Thyroid gland (tissue), 4 donors: ENCODE measurements around the gene CYP4F12. TPM values are rescaled to one million over a fixed set of nuclear protein-coding genes. Genes with fewer than 3 reads are reported as not detected.

Experiments used
- DNase-seq, 2 donors: peaks; one replicate each; pipeline ENCODE4 v3.0.0-alpha.2; 2019
- H3K27ac ChIP-seq, 3 donors: fragments of 200-600 bp; sonication (generic); 1 replicate in 2 of 3; 2 replicates in 1 of 3; pipeline ENCODE4 v1.5.1; 2016 to 2019; ENCODE audit warnings: mild to moderate bottlenecking in 1 of 3, moderate library complexity in 1 of 3
- H3K27me3 ChIP-seq: fragments of 200-600 bp; sonication (generic); one replicate; pipeline ENCODE4 v1.5.1; 2019
- H3K36me3 ChIP-seq, 2 donors: fragments of 200-600 bp; sonication (generic); one replicate each; pipeline ENCODE4 v1.5.1; 2016 to 2019
- H3K4me1 ChIP-seq, 2 donors: fragments of 200-600 bp; sonication (generic); one replicate each; pipeline ENCODE4 v1.5.1; 2017 to 2019
- H3K4me3 ChIP-seq, 3 donors: fragments of 200-600 bp; sonication (generic); replicated peaks in 1 of 3; 1 replicate in 2 of 3; 2 replicates in 1 of 3; pipeline ENCODE4 v1.5.1; 2016; ENCODE audit warnings: mild to moderate bottlenecking in 1 of 3
- H3K9me3 ChIP-seq: fragments of 200-600 bp; sonication (generic); one replicate; pipeline ENCODE4 v1.5.1; 2017
- POLR2A ChIP-seq, 2 donors: fragments of 450-650 bp; IDR thresholded peaks; one replicate each; pipeline ENCODE4 v1.6.1; 2017; ENCODE audit warnings: antibody characterized with exemption in 2 of 2, mild to moderate bottlenecking in 2 of 2, moderate library complexity in 1 of 2
- WGBS, 2 donors: methylation state at CpG; one replicate each; pipeline ENCODE4 v1.1.5; 2017; 5-methylcytosine and 5-hydroxymethylcytosine counted together
- intact Hi-C: fragments of 100-400 bp; cut with DNase I; formaldehyde crosslinking; loops from one replicate; pipeline ENCODE4 v1.15.1; 2023
- total RNA-seq, 4 donors: library from RNA; depleted of rRNA; stranded (reverse); fragments of >200 nt; gene quantifications; one replicate each; pipeline ENCODE4 v1.2.3, GENCODE V29; 2016
- TF ChIP-seq, protein P1 (sequence below), 6 experiments: fragments of 200-600 bp in 3 of 6; fragments of 450-650 bp in 3 of 6; sonication (generic) in 3 of 6; IDR thresholded peaks; one replicate each; pipeline ENCODE4 v1.5.1; 2016 to 2019; ENCODE audit warnings: antibody characterized with exemption in 6 of 6, mild to moderate bottlenecking in 2 of 6, inconsistent platforms in 1 of 6, moderate library complexity in 1 of 6

The CYP4F12 gene
- total RNA-seq, 4 donors from 2014 or later = 1.9 to 4.6 (median 3.2) TPM

DNA sequence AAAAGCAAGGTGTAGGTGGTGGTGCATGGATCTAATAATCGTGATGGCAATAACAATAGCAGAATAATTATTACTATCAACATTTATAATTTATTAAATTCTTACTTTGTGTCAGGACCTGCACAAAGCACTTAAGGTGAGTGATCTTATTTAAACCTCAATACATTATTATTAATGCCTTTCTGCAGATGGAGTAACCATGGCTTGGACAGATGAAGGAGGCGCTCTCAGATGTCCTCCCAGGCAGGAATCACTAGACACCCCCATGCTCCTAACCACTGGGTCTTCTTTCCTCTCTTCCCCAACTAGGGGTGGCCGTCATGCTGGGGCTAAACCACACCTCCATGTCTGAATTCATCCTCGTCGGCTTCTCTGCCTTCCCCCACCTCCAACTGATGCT is 54.8 kb downstream of the CYP4F12 start, which contains the start of gene OR10H2:
Gene OR10H2 (plus strand): TSS at position 301 of the 400 bp plus-strand sequence. CDS start 20 bp downstream, at position 321.
- intact Hi-C loops = no loop called here
- H3K36me3 ChIP-seq = no peaks in the 10 kb centered on the region
- no peak for DNase-seq
- no peaks in the 10 kb centered on the region for H3K27me3 ChIP-seq
- H3K27ac ChIP-seq = no peak within 1 kb of the TSS
- no peaks in the 10 kb centered on the region for H3K4me1 ChIP-seq
- H3K4me3 ChIP-seq = no peak within 1 kb of the TSS
- TF ChIP-seq, protein P1, sequence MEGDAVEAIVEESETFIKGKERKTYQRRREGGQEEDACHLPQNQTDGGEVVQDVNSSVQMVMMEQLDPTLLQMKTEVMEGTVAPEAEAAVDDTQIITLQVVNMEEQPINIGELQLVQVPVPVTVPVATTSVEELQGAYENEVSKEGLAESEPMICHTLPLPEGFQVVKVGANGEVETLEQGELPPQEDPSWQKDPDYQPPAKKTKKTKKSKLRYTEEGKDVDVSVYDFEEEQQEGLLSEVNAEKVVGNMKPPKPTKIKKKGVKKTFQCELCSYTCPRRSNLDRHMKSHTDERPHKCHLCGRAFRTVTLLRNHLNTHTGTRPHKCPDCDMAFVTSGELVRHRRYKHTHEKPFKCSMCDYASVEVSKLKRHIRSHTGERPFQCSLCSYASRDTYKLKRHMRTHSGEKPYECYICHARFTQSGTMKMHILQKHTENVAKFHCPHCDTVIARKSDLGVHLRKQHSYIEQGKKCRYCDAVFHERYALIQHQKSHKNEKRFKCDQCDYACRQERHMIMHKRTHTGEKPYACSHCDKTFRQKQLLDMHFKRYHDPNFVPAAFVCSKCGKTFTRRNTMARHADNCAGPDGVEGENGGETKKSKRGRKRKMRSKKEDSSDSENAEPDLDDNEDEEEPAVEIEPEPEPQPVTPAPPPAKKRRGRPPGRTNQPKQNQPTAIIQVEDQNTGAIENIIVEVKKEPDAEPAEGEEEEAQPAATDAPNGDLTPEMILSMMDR (IDR thresholded peaks at IDR 0.05) = no peak
- no peak for TF ChIP-seq POLR2A (IDR thresholded peaks at IDR 0.05)
- WGBS, 2 donors = 72 to 74% methylated on average over 5 of the region's 5 CpGs
- no peaks in the 10 kb centered on the region for H3K9me3 ChIP-seq

DNA sequence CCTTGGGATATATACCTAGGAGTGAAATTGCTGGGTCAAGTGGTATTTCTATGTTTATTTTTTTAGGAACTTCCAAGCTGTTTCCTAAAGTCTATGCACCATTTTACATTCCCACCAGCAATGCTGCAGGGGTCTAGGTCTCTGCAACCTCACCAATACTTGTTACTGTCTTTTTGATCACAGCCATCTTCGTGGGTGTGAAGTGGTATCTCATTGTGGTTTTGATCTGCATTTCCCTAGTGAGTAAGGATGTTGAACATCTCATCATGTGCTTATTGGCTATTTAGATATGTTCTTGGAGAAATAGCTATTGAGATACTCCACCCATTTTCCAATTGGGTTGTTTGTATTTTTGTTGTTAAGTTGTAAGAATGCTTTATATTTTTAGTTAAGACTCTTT is 57.7 kb downstream of the CYP4F12 start:
- no peak overlapping the region for H3K4me3 ChIP-seq
- H3K36me3 ChIP-seq = no peaks in the 10 kb centered on the region
- no peaks in the 10 kb centered on the region for H3K9me3 ChIP-seq
- intact Hi-C loops = no loop called here
- no peak for TF ChIP-seq POLR2A (IDR thresholded peaks at IDR 0.05)
- TF ChIP-seq, protein P1 (IDR thresholded peaks at IDR 0.05) = no peak
- whole genome bisulfite sequencing, 2 donors = 38 to 41% methylated on average over 1 of the region's 1 CpG
- H3K27ac ChIP-seq = no peak overlapping the region
- DNase-seq = no peak
- H3K27me3 ChIP-seq = no peaks in the 10 kb centered on the region
- H3K4me1 ChIP-seq = no peaks in the 10 kb centered on the region

DNA sequence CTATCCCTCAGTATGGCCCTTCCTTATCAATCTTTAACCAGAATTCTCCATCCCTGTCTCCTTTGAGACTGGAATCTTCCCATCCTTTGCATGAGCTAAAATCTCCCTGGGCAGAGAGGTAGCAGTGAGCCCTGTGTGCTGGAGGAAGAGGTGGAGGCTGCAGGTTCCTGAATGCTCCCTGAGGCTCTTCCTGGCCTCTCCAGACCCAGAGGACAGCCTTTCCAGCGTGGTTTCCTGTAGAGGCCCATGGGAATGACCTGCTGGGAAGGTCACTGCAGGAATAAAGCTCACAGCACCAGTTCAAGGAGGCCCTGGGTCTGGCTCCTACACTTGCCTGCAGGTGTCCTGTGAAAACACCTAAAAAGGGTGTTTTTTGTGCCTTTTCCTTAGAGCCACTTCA is 59.5 kb downstream of the CYP4F12 start:
- WGBS, 2 donors = 13% methylated on average over 1 of the region's 1 CpG; no CpG with 5 or more reads in 1 of the 2 donors
- no peak for DNase-seq
- TF ChIP-seq, protein P1 (IDR thresholded peaks at IDR 0.05) = no peak
- no peak for TF ChIP-seq POLR2A (IDR thresholded peaks at IDR 0.05)
- H3K27ac ChIP-seq = no peak overlapping the region
- no peaks in the 10 kb centered on the region for H3K36me3 ChIP-seq
- no peaks in the 10 kb centered on the region for H3K4me1 ChIP-seq
- no peak overlapping the region for H3K4me3 ChIP-seq
- intact Hi-C loops = no loop called here
- no peaks in the 10 kb centered on the region for H3K27me3 ChIP-seq
- H3K9me3 ChIP-seq = no peaks in the 10 kb centered on the region

DNA sequence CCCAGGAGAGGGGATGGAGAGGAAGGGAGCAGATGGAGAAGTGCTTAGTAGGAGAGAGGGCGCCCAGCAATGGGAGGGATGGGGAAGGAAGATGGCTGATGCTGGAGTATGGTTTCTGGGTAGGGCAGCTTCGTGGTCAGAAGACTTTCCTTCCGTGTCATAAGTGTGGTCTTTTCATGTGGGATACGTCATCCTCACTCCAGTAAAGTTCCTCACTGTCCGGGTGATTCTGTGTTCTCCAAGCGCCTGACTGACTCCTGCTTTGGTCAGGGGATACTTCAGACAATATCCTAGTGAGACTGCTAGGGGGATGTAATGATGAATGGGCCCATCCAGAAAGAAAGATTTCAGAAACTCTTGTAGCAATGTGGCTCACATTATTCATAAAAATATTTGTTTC is 61.0 kb downstream of the CYP4F12 start:
- 59 to 65% methylated on average over 6 of the region's 6 CpGs for WGBS, 2 donors
- H3K4me1 ChIP-seq = no peaks in the 10 kb centered on the region
- H3K36me3 ChIP-seq = no peaks in the 10 kb centered on the region
- DNase-seq = no peak
- H3K4me3 ChIP-seq = no peak overlapping the region
- H3K27me3 ChIP-seq = no peaks in the 10 kb centered on the region
- no peaks in the 10 kb centered on the region for H3K9me3 ChIP-seq
- no peak overlapping the region for H3K27ac ChIP-seq
- TF ChIP-seq, protein P1 (IDR thresholded peaks at IDR 0.05) = no peak
- no peak for TF ChIP-seq POLR2A (IDR thresholded peaks at IDR 0.05)
- intact Hi-C loops = no loop called here

DNA sequence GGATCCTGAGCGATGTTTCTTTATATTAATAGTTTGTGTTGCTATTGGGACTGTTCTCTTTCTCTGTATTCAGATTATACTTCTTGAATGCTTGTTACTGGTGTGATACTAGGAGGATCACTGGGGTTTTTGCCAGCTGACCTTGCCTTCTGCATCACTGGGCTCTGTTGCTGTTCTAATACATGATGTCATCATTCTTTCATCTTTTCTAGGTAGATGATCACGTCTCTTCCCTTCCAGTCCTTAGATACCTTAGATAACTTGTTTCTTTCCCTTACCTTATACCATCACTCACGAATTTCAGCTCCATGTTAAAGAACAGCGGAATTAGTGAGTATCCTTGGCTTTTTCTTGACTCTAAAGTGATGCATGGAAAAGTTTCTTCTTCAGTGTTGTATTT is 64.8 kb downstream of the CYP4F12 start, which contains the start of gene OR10H3:
Gene OR10H3 (plus strand): TSS at position 264 of the 400 bp plus-strand sequence. CDS start 3,408 bp downstream, outside the sequence.
- no peaks in the 10 kb centered on the region for H3K27me3 ChIP-seq
- no peak within 1 kb of the TSS for H3K27ac ChIP-seq
- no peaks in the 10 kb centered on the region for H3K4me1 ChIP-seq
- no peaks in the 10 kb centered on the region for H3K9me3 ChIP-seq
- no peak within 1 kb of the TSS for H3K4me3 ChIP-seq
- DNase-seq = no peak
- TF ChIP-seq POLR2A (IDR thresholded peaks at IDR 0.05) = no peak
- TF ChIP-seq, protein P1 (IDR thresholded peaks at IDR 0.05) = no peak
- H3K36me3 ChIP-seq = no peaks in the 10 kb centered on the region
- intact Hi-C loops = no loop called here
- 56 to 69% methylated on average over 4 of the region's 4 CpGs for WGBS, 2 donors
